CD4-positive, alpha-beta T cell treated with Interleukin-15 for 4 hours (primary cell): ENCODE measurements around the gene ANKRD24.
"Not testable (repeated sequence)": the region's sequence is repeated elsewhere in the genome, so short reads cannot be mapped to it uniquely, and the experiment has no call there.

Experiments
- DNase-seq: peaks from one replicate; pipeline ENCODE4 v3.0.0-alpha.2; 2020; ENCODE audit warnings: low spot score

ANKRD24 gene

DNA sequence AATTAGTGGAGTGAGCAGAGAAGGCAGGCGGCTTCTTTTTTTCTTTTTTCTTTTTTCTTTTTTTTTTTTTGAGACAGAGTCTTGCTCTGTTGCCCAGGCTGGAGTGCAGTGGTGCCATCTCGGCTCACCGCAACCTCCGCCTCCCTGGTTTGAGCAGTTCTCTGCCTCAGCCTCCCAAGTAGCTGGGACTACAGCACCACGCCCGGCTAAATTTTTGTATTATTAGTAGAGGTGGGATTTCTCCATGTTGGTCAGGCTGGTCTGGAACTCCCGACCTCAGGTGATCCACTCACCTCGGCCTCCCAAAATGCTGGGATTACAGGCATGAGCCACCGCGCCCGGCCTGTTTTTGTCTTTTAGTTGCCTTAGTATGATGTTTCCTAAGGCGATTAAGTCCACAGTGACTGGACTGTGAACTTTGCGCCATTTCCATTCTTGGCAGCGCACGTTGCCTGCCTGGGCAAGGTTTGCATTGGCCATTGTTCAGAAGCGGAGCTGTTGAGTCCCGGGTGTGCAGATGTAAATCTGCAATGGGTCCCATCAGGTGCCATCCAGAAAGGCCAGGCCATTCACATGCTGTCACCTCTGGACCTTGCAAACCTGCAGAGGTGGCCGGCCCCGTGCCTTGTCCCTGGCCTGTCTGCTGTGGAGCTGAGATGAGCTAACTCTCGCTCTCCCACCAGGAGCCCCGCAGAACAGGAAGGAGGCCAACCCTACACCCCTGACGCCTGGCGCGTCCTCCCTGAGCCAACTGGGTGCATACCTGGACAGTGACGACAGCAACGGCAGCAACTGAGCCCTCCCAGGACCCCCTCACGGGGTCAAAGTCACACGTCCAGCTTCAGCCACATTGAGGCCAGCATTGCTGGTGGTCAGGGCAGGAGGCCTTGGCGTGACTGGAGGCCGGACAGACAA lies 85.7 kb downstream of the ANKRD24 start:
- DNase-seq = no peak

- DNase-seq = no peak
These were observed 86.4 kb downstream of the ANKRD24 start for GRCh38 chr19:4268816-4269430.

GRCh38 chr19:4272894-4273293 lies 90.4 kb downstream of the ANKRD24 start:
- no peak for DNase-seq

- DNase-seq = not testable (repeated sequence)
These were observed 91.8 kb downstream of the ANKRD24 start for GRCh38 chr19:4274321-4274686.
